ENCODE measurements around the gene KPNA6. TPM values are rescaled to one million over a fixed set of nuclear protein-coding genes. Genes with fewer than 3 reads are reported as not detected.
A peak's percentile ranks its signal among the peaks of the same experiment; 100 is the strongest.

Gene KPNA6
- total and polyA plus RNA-seq, 2 of the 13 experiments (the other 11 are each of a cell fraction or from before 2014, with no cell fraction given) = 22.0 to 47.5 TPM

DNA sequence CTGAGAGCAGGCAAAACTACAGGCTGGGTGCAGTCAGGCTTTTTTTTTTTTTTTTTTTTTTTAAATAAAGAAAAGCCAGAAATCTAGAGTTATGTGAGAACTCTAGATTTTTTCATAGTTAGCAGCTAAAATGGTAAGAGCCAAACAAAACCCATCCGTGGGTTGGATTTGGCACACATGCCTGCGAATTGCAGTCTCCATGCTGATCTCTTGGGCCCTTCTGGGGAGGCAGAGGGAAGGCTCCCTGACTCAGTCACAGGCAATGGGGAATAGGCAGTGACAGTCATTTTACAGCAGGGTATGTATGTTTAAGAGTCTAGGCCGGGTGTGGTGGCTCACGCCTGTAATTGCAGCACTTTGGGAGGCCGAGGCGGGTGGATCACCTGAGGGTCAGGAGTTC lies 74.2 kb downstream of the KPNA6 start (continued):
- TF ChIP-seq YY1 (IDR thresholded peaks at IDR 0.05; ENCODE audit: insufficient read depth, insufficient replicate concordance, low read depth, low read length) = no peak

DNA sequence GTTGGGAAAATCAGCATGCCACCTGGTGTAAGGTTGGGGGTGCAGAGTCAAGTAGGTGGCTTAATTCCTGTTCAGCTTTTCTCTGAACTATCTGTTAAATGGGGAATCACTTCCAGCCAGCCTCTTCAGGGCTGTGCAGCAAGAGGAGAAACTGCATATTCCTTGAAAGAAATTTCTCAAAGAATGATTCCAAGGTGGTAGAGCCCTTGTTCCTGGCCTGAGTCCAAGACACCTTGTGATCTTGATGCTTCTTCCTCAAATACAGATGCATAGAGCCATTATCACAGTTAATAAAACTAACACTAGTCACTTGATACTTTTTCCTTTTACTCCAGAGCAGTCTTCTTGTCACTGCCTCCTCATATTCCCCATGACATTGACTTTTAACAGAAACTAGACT lies 76.8 kb downstream of the KPNA6 start:
- Histone ChIP-seq H3K9me3 (ENCODE audit: low read length) (no peaks in the 10 kb centered on the region), H3K4me2 (ENCODE audit: low read depth, low read length) (no peak overlapping the region; the same call in 1 of the 2 replicates), H4K20me1 (ENCODE audit: insufficient read depth, low read length) (peaks cover 2% of the 10 kb centered on the region; the same call in 1 of the 2 replicates), H3K79me2 (ENCODE audit: insufficient read depth, low read length) (peaks cover 57% of the 10 kb centered on the region), H3K4me1 (ENCODE audit: insufficient read depth, low read length) (peaks cover 50% of the 10 kb centered on the region), H3K4me3 (replicated peaks in 1 of 3; ENCODE audit: insufficient read depth in 1 of 3, low read depth in 2 of 3, low read length in 3 of 3) (no peak overlapping the region), H3K9ac (ENCODE audit: insufficient read depth, low read depth, low read length) (no peak overlapping the region), H3K27me3 (ENCODE audit: control insufficient read depth in 1 of 2, insufficient read depth in 2 of 2, low read length in 2 of 2) (no peaks in the 10 kb centered on the region), H3K36me3 (replicated peaks in 1 of 2; ENCODE audit: control insufficient read depth in 1 of 2, insufficient read depth in 2 of 2, low read length in 2 of 2) (peaks cover 26 to 61% of the 10 kb centered on the region in 2 experiments), H3K27ac (ENCODE audit: extremely low read length, insufficient read depth, low read length) (no peak overlapping the region), H2AFZ (ENCODE audit: low read length) (no peak overlapping the region)
- ATAC-seq = no peak
- TF ChIP-seq, protein P1, sequence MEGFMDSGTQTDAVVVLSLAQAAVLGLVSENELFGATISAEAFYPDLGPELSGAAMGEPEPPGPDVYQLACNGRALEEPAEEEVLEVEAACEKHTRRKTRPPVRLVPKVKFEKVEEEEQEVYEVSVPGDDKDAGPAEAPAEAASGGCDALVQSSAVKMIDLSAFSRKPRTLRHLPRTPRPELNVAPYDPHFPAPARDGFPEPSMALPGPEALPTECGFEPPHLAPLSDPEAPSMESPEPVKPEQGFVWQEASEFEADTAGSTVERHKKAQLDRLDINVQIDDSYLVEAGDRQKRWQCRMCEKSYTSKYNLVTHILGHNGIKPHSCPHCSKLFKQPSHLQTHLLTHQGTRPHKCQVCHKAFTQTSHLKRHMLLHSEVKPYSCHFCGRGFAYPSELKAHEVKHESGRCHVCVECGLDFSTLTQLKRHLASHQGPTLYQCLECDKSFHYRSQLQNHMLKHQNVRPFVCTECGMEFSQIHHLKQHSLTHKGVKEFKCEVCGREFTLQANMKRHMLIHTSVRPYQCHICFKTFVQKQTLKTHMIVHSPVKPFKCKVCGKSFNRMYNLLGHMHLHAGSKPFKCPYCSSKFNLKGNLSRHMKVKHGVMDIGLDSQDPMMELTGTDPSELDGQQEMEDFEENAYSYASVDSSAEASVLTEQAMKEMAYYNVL (CRISPR knock-in tag; IDR thresholded peaks at IDR 0.05; ENCODE audit: borderline replicate concordance) = no peak
- TF ChIP-seq RBFOX2 (IDR thresholded peaks at IDR 0.05; ENCODE audit: low read depth, low read length) (0 out of 2 replicates have a peak, but pooled peaks have one; percentile 16), BRD4 (CRISPR knock-in tag; IDR thresholded peaks at IDR 0.05) (no peak)
- POLR2A ChIA-PET = interaction anchor here (1.1 kb wide), 1 partner anchor 77 kb away, joined by 3 read pairs; the partner anchor contains the start of gene KPNA6
- in situ Hi-C loops (cut with HindIII; ENCODE audit: extremely low pct_ligation_motif_present, low pct_unique_long_range_greater_than_20kb) (no loop called here), intact Hi-C loops (cut with micrococcal nuclease; ENCODE audit: unreplicated experiment) (no loop called here)
- DNase-seq (ENCODE audit: low spot score) = no peak
- no peak for FAIRE-seq
- CTCF ChIA-PET (ENCODE audit: low intra/inter-chr PET ratio, low total read pairs) = no interaction called here
- BruUV-seq (replicated peaks) = no TSS peak

DNA sequence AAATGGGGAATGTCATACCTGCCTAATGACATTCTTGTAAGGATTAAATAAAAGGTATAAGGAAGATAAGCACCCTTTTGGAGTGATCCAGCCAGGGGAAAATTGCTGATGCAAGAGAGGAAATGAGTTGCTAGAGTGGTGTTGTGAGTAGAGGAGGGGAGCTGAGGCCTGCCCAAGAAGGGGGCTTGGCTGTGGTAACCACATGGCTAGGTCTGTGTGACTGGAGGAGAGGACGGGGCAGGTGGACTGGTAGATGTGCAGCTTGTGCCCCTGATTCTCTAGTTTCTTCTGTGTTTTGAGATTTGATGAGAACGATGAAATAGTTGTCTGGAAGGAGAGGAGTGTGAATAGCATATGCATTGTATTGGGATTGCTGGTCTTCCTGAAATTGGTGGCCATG lies 78.2 kb downstream of the KPNA6 start:
- WGBS (ENCODE audit: low lambda C conversion rate) = 98% methylated on average over 2 of the region's 2 CpGs
- Histone ChIP-seq H3K36me3 (replicated peaks in 1 of 2; ENCODE audit: control insufficient read depth in 1 of 2, insufficient read depth in 2 of 2, low read length in 2 of 2) (peaks cover 32 to 74% of the 10 kb centered on the region in 2 experiments), H3K9me3 (ENCODE audit: low read length) (no peaks in the 10 kb centered on the region), H3K79me2 (ENCODE audit: insufficient read depth, low read length) (peaks cover 46% of the 10 kb centered on the region), H3K27ac (ENCODE audit: extremely low read length, insufficient read depth, low read length) (no peak overlapping the region), H3K4me2 (ENCODE audit: low read depth, low read length) (peak overlapping the region; percentile 30), H4K20me1 (ENCODE audit: insufficient read depth, low read length) (peaks cover 2% of the 10 kb centered on the region; the same call in 1 of the 2 replicates), H3K27me3 (ENCODE audit: control insufficient read depth in 1 of 2, insufficient read depth in 2 of 2, low read length in 2 of 2) (no peaks in the 10 kb centered on the region), H3K4me1 (ENCODE audit: insufficient read depth, low read length) (peaks cover 43% of the 10 kb centered on the region), H2AFZ (ENCODE audit: low read length) (no peak overlapping the region), H3K9ac (ENCODE audit: insufficient read depth, low read depth, low read length) (no peak overlapping the region), H3K4me3 (replicated peaks in 1 of 3; ENCODE audit: insufficient read depth in 1 of 3, low read depth in 2 of 3, low read length in 3 of 3) (no peak overlapping the region)
- ATAC-seq (no peak), DNase-seq (ENCODE audit: low spot score) (no peak), FAIRE-seq (no peak)
- ChIA-PET CTCF (ENCODE audit: low intra/inter-chr PET ratio, low total read pairs) (no interaction called here), POLR2A (no interaction called here)
- in situ Hi-C loops (cut with HindIII; ENCODE audit: extremely low pct_ligation_motif_present, low pct_unique_long_range_greater_than_20kb) (no loop called here), intact Hi-C loops (cut with micrococcal nuclease; ENCODE audit: unreplicated experiment) (no loop called here)
- BruUV-seq (replicated peaks) = TSS peak; percentile 4
- TF ChIP-seq SIN3A (IDR thresholded peaks at IDR 0.05; ENCODE audit: borderline replicate concordance, low read depth, low read length) (no peak), ZFP90 (CRISPR knock-in tag; IDR thresholded peaks at IDR 0.05; ENCODE audit: borderline replicate concordance) (no peak), PLRG1 (conservative IDR thresholded peaks at IDR 0.05) (no peak), ZNF33B (CRISPR knock-in tag; IDR thresholded peaks at IDR 0.05) (no peak), MED13 (CRISPR knock-in tag; IDR thresholded peaks at IDR 0.05) (no peak), CEBPG (CRISPR knock-in tag; IDR thresholded peaks at IDR 0.05) (peak; percentile 48; the same call in 1 of the 2 replicates), ZNF44 (CRISPR knock-in tag; IDR thresholded peaks at IDR 0.05) (no peak)
- TF ChIP-seq, protein P2, sequence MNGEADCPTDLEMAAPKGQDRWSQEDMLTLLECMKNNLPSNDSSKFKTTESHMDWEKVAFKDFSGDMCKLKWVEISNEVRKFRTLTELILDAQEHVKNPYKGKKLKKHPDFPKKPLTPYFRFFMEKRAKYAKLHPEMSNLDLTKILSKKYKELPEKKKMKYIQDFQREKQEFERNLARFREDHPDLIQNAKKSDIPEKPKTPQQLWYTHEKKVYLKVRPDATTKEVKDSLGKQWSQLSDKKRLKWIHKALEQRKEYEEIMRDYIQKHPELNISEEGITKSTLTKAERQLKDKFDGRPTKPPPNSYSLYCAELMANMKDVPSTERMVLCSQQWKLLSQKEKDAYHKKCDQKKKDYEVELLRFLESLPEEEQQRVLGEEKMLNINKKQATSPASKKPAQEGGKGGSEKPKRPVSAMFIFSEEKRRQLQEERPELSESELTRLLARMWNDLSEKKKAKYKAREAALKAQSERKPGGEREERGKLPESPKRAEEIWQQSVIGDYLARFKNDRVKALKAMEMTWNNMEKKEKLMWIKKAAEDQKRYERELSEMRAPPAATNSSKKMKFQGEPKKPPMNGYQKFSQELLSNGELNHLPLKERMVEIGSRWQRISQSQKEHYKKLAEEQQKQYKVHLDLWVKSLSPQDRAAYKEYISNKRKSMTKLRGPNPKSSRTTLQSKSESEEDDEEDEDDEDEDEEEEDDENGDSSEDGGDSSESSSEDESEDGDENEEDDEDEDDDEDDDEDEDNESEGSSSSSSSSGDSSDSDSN (CRISPR knock-in tag; IDR thresholded peaks at IDR 0.05) = no peak
